Neural progenitor cell (in vitro differentiated cells): ENCODE measurements around the gene KLHL36. TPM values are rescaled to one million over a fixed set of nuclear protein-coding genes. Genes with fewer than 3 reads are reported as not detected.

Experiments
- DNase-seq: peaks from one replicate; pipeline ENCODE4 v3.0.0-alpha.2; 2016; ENCODE audit warnings: low spot score
- H2AFZ ChIP-seq: fragments of 200-600 bp; sonication (generic); replicated peaks from 2 replicates; pipeline ENCODE4 v1.6.1; 2016; ENCODE audit warnings: antibody characterized with exemption
- H3F3A ChIP-seq: fragments of 200-600 bp; sonication (generic); 2 replicates; pipeline ENCODE4 v1.6.1; 2016; ENCODE audit warnings: antibody characterized with exemption, low read depth
- H3K27ac ChIP-seq: fragments of 200-600 bp; sonication (generic); 2 replicates; pipeline ENCODE4 v1.5.1; 2016; ENCODE audit warnings: mild to moderate bottlenecking
- H3K27me3 ChIP-seq: fragments of 200-600 bp; sonication (generic); 2 replicates; pipeline ENCODE4 v1.6.1; 2016; ENCODE audit warnings: mild to moderate bottlenecking, moderate library complexity
- H3K36me3 ChIP-seq: fragments of 200-600 bp; sonication (generic); 2 replicates; pipeline ENCODE4 v1.5.1; 2016
- H3K4me1 ChIP-seq: fragments of 200-600 bp; sonication (generic); 2 replicates; pipeline ENCODE4 v1.6.1; 2016; ENCODE audit warnings: mixed run types
- H3K4me2 ChIP-seq: fragments of 200-600 bp; sonication (generic); 2 replicates; pipeline ENCODE4 v1.6.1; 2016
- H3K4me3 ChIP-seq: fragments of 200-600 bp; sonication (generic); 2 replicates; pipeline ENCODE4 v1.5.1; 2016
- H3K79me2 ChIP-seq: fragments of 200-600 bp; sonication (generic); 2 replicates; pipeline ENCODE4 v1.6.1; 2016; ENCODE audit warnings: low read depth
- H3K9ac ChIP-seq: fragments of 200-600 bp; sonication (generic); 2 replicates; pipeline ENCODE4 v1.6.1; 2016
- H3K9me3 ChIP-seq: fragments of 200-600 bp; sonication (generic); 2 replicates; pipeline ENCODE4 v1.5.1; 2016; ENCODE audit warnings: low read depth
- H4K20me1 ChIP-seq: fragments of 200-600 bp; sonication (generic); 2 replicates; pipeline ENCODE4 v1.6.1; 2016; ENCODE audit warnings: low read depth
- H3K27ac Mint-ChIP-seq: 3 replicates; pipeline ENCODE4 v1.8.0; 2021; ENCODE audit warnings: mixed read lengths
- H3K27me3 Mint-ChIP-seq: 2 replicates; pipeline ENCODE4 v1.8.0; 2022; ENCODE audit warnings: low read depth, mild to moderate bottlenecking, inconsistent platforms, moderate library complexity, mixed read lengths; ENCODE audit not compliant: insufficient read depth
- H3K36me3 Mint-ChIP-seq: 3 replicates; pipeline ENCODE4 v1.8.0; 2021; ENCODE audit warnings: mixed read lengths
- H3K4me1 Mint-ChIP-seq: 3 replicates; pipeline ENCODE4 v1.8.0; 2021; ENCODE audit warnings: mixed read lengths
- H3K4me3 Mint-ChIP-seq: 3 replicates; pipeline ENCODE4 v1.8.0; 2021; ENCODE audit warnings: mild to moderate bottlenecking, moderate library complexity, mixed read lengths
- H3K9me3 Mint-ChIP-seq: 3 replicates; pipeline ENCODE4 v1.8.0; 2020; ENCODE audit warnings: mixed read lengths
- EZH2 ChIP-seq: fragments of 200-600 bp; sonication (generic); IDR thresholded peaks from 2 replicates; pipeline ENCODE4 v1.6.1; 2017; ENCODE audit warnings: antibody characterized with exemption, mild to moderate bottlenecking, moderate library complexity
- EZH2phosphoT487 ChIP-seq: fragments of 200-600 bp; sonication (generic); IDR thresholded peaks from 2 replicates; pipeline ENCODE4 v1.6.1; 2017; ENCODE audit warnings: antibody characterized with exemption
- total RNA-seq: library from RNA; depleted of rRNA; stranded (reverse); fragments of >200 nt; gene quantifications from 2 replicates; pipeline ENCODE4 v1.2.3, GENCODE V29; 2015; ENCODE audit warnings: low replicate concordance
- TF ChIP-seq, protein P1 (sequence below): fragments of 200-600 bp; sonication (generic); IDR thresholded peaks from 2 replicates; pipeline ENCODE4 v1.5.1; 2017; ENCODE audit warnings: antibody characterized with exemption, mild to moderate bottlenecking

KLHL36 gene
- 15.9 and 25.3 TPM in 2 replicates for total RNA-seq

DNA sequence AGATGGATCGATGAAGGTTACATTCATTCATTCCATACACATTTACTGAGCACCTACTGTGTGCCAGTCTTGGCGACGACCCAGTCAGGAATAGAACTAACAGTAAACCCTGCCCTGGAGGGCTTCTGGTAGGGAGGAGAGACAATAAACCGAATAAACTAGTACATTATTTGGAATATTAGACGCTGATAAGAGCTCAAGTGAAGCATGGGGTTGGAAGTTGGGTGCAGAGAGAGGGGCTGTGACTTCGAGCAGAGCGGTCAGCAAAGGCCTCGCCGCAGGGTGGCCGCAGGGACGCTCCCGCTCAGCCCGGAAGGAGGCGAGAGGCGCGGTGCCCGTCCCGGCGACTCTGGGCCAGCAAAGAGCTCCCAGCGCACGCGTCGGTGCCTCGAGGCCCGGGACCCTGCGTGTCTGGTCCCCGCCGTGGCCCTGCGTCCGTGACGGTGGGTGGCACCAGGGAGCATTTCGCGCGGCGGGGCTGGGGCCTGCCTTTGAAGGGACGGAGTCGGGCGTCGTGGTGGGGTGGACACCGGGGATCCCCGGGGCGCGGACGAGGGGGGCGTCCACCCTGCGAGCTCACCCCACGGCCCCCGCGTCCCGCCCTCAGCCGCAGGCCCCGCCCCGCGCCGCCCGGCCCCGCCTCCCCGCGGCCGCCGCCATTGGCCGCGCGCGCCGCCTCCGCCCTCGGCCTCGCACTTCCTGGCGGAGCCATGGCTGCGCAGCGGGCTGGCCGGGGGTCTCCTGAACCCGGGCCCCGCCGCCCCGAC is at the start of gene KLHL36:
TSS of gene KLHL36 (plus strand) at position 684 of the 767 bp plus-strand sequence. CDS start 2,357 bp downstream, outside the sequence.
- H3K4me2 ChIP-seq = peak within 1 kb of the TSS; percentile 98
- H3K36me3 ChIP-seq = no peaks in the 10 kb centered on the region
- H3K27me3 ChIP-seq = peaks cover 52% of the 10 kb centered on the region
- peak; percentile 52 for DNase-seq
- peaks cover 14% of the 10 kb centered on the region for H4K20me1 ChIP-seq
- H3K27ac ChIP-seq = no peak within 1 kb of the TSS
- peaks cover 6% of the 10 kb centered on the region for H3F3A ChIP-seq
- H3K4me1 ChIP-seq = no peaks in the 10 kb centered on the region
- H3K9me3 ChIP-seq = no peaks in the 10 kb centered on the region
- no peak within 1 kb of the TSS for H3K9ac ChIP-seq
- H2AFZ ChIP-seq = peak within 1 kb of the TSS; percentile 98
- H3K4me3 ChIP-seq = peak within 1 kb of the TSS; percentile 72
- peaks cover 3% of the 10 kb centered on the region for H3K27me3 Mint-ChIP-seq
- no peaks in the 10 kb centered on the region for H3K79me2 ChIP-seq
- H3K36me3 Mint-ChIP-seq = peaks cover 7% of the 10 kb centered on the region
- TF ChIP-seq EZH2phosphoT487 (no peak), EZH2 (peak; percentile 17)
- TF ChIP-seq, protein P1, sequence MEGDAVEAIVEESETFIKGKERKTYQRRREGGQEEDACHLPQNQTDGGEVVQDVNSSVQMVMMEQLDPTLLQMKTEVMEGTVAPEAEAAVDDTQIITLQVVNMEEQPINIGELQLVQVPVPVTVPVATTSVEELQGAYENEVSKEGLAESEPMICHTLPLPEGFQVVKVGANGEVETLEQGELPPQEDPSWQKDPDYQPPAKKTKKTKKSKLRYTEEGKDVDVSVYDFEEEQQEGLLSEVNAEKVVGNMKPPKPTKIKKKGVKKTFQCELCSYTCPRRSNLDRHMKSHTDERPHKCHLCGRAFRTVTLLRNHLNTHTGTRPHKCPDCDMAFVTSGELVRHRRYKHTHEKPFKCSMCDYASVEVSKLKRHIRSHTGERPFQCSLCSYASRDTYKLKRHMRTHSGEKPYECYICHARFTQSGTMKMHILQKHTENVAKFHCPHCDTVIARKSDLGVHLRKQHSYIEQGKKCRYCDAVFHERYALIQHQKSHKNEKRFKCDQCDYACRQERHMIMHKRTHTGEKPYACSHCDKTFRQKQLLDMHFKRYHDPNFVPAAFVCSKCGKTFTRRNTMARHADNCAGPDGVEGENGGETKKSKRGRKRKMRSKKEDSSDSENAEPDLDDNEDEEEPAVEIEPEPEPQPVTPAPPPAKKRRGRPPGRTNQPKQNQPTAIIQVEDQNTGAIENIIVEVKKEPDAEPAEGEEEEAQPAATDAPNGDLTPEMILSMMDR = no peak
- peaks cover 33% of the 10 kb centered on the region for H3K4me1 Mint-ChIP-seq
- peak within 1 kb of the TSS; percentile 92 for H3K27ac Mint-ChIP-seq
- peaks cover 2% of the 10 kb centered on the region for H3K9me3 Mint-ChIP-seq
- H3K4me3 Mint-ChIP-seq = peak within 1 kb of the TSS; percentile 93

DNA sequence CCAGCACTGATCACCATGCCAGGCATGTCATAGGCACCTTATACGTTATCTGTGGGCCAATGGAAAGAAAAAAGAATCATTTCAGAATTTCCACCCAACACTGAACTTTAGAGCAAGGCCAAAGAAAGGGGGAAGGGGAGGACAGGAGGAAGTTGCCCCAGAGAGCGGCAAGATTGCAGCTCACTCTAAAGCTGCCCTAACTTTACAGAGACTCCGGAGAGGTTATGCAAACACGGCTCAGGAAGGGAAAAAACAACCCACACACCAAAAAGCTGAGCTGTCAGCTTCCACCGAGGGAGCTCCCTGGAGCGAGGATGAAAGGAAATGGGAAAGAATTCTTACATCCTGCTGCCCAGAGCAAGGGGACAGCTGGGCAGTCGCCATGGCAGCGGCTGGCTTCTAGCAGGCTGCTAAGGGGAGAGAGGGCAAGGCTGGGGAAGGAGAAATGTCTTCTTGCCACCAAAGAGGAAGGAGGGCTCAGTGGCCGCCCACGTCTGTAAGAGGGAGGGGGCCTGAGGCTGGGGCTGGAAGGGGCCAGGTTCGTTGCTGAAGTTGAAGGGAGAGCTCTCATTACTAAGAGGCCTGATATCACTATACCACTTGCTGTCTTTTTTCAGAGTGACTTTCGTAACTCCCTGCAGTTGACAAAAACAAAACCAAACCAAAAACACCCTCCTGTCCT is 48.6 kb upstream of the KLHL36 start:
- H4K20me1 ChIP-seq = peaks cover 91% of the 10 kb centered on the region
- H3K79me2 ChIP-seq = peaks cover 62% of the 10 kb centered on the region
- peak overlapping the region; percentile 72 for H3K4me2 ChIP-seq
- H3K4me3 ChIP-seq = peak overlapping the region; percentile 29
- H3K27me3 ChIP-seq = no peaks in the 10 kb centered on the region
- DNase-seq = peak; percentile 92
- Mint-ChIP-seq H3K36me3 (peaks cover 10% of the 10 kb centered on the region), H3K27ac (peak overlapping the region; percentile 94), H3K4me3 (peak overlapping the region; percentile 80), H3K27me3 (peaks cover 8% of the 10 kb centered on the region), H3K9me3 (no peaks in the 10 kb centered on the region), H3K4me1 (peaks cover 86% of the 10 kb centered on the region)
- peak overlapping the region; percentile 57 for H3K27ac ChIP-seq
- H3K36me3 ChIP-seq = no peaks in the 10 kb centered on the region
- TF ChIP-seq, protein P1 = no peak
- no peak for TF ChIP-seq EZH2phosphoT487
- TF ChIP-seq EZH2 = no peak
- peaks cover 50% of the 10 kb centered on the region for H3F3A ChIP-seq
- no peak overlapping the region for H3K9ac ChIP-seq
- H3K4me1 ChIP-seq = peaks cover 55% of the 10 kb centered on the region
- no peak overlapping the region for H2AFZ ChIP-seq
- no peaks in the 10 kb centered on the region for H3K9me3 ChIP-seq

DNA sequence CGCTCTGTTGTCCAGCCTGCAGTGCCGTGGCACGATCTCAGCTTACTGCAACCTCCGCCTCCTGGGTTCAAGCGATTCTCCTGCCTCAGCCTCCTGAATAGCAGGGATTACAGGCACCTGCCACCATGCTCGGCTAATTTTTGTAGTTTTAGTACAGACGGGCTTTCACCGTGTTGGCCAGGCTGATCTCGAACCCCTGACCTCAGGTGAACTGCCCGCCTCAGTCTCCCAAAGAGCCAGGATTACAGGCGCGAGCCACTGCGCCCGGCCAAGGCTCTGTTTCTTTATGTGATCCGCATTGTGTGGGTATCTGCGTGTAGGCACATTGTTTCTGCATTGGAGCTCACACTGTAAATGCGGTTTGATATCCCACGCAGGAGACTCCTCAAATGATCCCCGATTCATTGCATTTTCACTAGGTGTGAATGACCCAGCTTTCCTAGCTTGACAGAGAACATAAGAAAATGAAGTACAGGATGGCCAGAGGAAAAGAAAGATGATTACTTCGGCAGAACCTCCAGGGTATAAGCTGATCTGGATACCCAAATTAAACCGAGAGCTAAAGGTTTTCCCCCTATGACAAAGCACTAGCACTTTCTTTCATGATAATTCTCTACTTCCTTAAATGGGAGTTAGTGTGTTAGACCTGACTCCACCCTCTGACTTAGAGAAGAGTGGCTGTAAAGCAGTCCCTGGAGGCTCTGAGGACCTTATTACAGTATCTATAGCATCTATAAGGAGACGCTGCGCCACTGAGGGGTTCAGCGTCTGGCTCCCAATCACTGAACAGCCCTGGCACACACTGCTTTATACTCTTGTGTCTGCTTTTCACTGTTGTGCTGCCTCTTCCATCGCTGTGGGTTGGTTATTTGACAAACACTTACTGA is 47.7 kb upstream of the KLHL36 start:
- no peak overlapping the region for H2AFZ ChIP-seq
- no peaks in the 10 kb centered on the region for H3K27me3 ChIP-seq
- H3K4me1 ChIP-seq = peaks cover 62% of the 10 kb centered on the region
- H3K4me2 ChIP-seq = peak overlapping the region; percentile 72
- peaks cover 11% of the 10 kb centered on the region for H3K36me3 Mint-ChIP-seq
- peak overlapping the region; percentile 65 for H3K4me3 Mint-ChIP-seq
- peaks cover 85% of the 10 kb centered on the region for H3K4me1 Mint-ChIP-seq
- no peak for TF ChIP-seq EZH2phosphoT487
- no peak for TF ChIP-seq EZH2
- TF ChIP-seq, protein P1 = no peak
- peaks cover 59% of the 10 kb centered on the region for H3F3A ChIP-seq
- H3K27ac ChIP-seq = peak overlapping the region; percentile 57
- H3K9me3 ChIP-seq = no peaks in the 10 kb centered on the region
- peaks cover 92% of the 10 kb centered on the region for H4K20me1 ChIP-seq
- peaks cover 1% of the 10 kb centered on the region for H3K36me3 ChIP-seq
- H3K79me2 ChIP-seq = peaks cover 62% of the 10 kb centered on the region
- no peak overlapping the region for H3K9ac ChIP-seq
- H3K27me3 Mint-ChIP-seq = peaks cover 8% of the 10 kb centered on the region
- H3K9me3 Mint-ChIP-seq = peaks cover 3% of the 10 kb centered on the region
- peak overlapping the region; percentile 93 for H3K27ac Mint-ChIP-seq
- DNase-seq = no peak
- no peak overlapping the region for H3K4me3 ChIP-seq
